GM23338 (cell line): Measurements from ENCODE around the gene ADORA3. TPM values are rescaled to one million over a fixed set of nuclear protein-coding genes. Genes with fewer than 3 reads are reported as not detected.

Experiments
- ATAC-seq: fragments of 200-7000 bp; cut with Tn5 transposase; 3 replicates; pipeline ENCODE4 v1.9.1; 2020
- DNase-seq: peaks from one replicate; pipeline ENCODE4 v3.0.0-alpha.2; 2015; ENCODE audit warnings: low spot score
- H2AFZ ChIP-seq: fragments of 200-600 bp; sonication (generic); 2 replicates; pipeline ENCODE4 v1.8.0; 2016; ENCODE audit warnings: antibody characterized with exemption, mild to moderate bottlenecking, moderate library complexity
- H3F3A ChIP-seq: fragments of 200-600 bp; sonication (generic); replicated peaks from 2 replicates; pipeline ENCODE4 v1.8.0; 2017; ENCODE audit warnings: antibody characterized with exemption, mixed run types, low read depth
- H3K27ac ChIP-seq: fragments of 200-600 bp; sonication (generic); 2 replicates; pipeline ENCODE4 v1.6.1; 2016; ENCODE audit warnings: low read depth
- H3K27me3 ChIP-seq: fragments of 200-600 bp; sonication (generic); 2 replicates; pipeline ENCODE4 v1.8.0; 2016; ENCODE audit warnings: mild to moderate bottlenecking, mixed run types, moderate library complexity; ENCODE audit not compliant: insufficient read depth
- H3K36me3 ChIP-seq: fragments of 200-600 bp; sonication (generic); 2 replicates; pipeline ENCODE4 v1.8.0; 2016; ENCODE audit warnings: mild to moderate bottlenecking; ENCODE audit not compliant: insufficient read depth
- H3K4me1 ChIP-seq: fragments of 200-600 bp; sonication (generic); 2 replicates; pipeline ENCODE4 v1.8.0; 2016; ENCODE audit warnings: mild to moderate bottlenecking, moderate library complexity; ENCODE audit not compliant: insufficient read depth
- H3K4me2 ChIP-seq: fragments of 200-600 bp; sonication (generic); 2 replicates; pipeline ENCODE4 v1.7.1; 2017; ENCODE audit warnings: mixed run types
- H3K4me3 ChIP-seq: fragments of 200-600 bp; sonication (generic); 2 replicates; pipeline ENCODE4 v1.6.1; 2016; ENCODE audit warnings: mixed run types
- H3K79me2 ChIP-seq: fragments of 200-600 bp; sonication (generic); replicated peaks from 2 replicates; pipeline ENCODE4 v1.8.0; 2017; ENCODE audit warnings: mild to moderate bottlenecking; ENCODE audit not compliant: insufficient read depth
- H3K9me2 ChIP-seq: fragments of 200-600 bp; sonication (generic); 2 replicates; pipeline ENCODE4 v1.8.0; 2017; ENCODE audit not compliant: insufficient read depth
- H4K20me1 ChIP-seq: fragments of 200-600 bp; sonication (generic); replicated peaks from 2 replicates; pipeline ENCODE4 v1.8.0; 2017; ENCODE audit warnings: mild to moderate bottlenecking; ENCODE audit not compliant: insufficient read depth
- H3K27ac Mint-ChIP-seq: 2 replicates; pipeline ENCODE4 v1.8.0; 2020; ENCODE audit warnings: inconsistent platforms, mild to moderate bottlenecking, moderate library complexity, mixed read lengths
- H3K27me3 Mint-ChIP-seq: 3 replicates; pipeline ENCODE4 v1.8.0; 2022; ENCODE audit warnings: low read depth, mild to moderate bottlenecking, moderate library complexity, mixed read lengths, inconsistent platforms; ENCODE audit not compliant: insufficient read depth, poor library complexity
- H3K36me3 Mint-ChIP-seq: 3 replicates; pipeline ENCODE4 v1.8.0; 2021; ENCODE audit warnings: low read depth, mild to moderate bottlenecking, inconsistent platforms, moderate library complexity, mixed read lengths
- H3K4me1 Mint-ChIP-seq: 3 replicates; pipeline ENCODE4 v1.8.0; 2020; ENCODE audit warnings: mild to moderate bottlenecking, inconsistent platforms, mixed read lengths
- H3K4me3 Mint-ChIP-seq: 3 replicates; pipeline ENCODE4 v1.8.0; 2021; ENCODE audit warnings: moderate library complexity, mild to moderate bottlenecking, inconsistent platforms, mixed read lengths
- H3K9me3 Mint-ChIP-seq: 3 replicates; pipeline ENCODE4 v1.8.0; 2020; ENCODE audit warnings: moderate library complexity, mild to moderate bottlenecking, inconsistent platforms, mixed read lengths
- CREB1 ChIP-seq: fragments of 250-450 bp; sonication (Bioruptor Pico); IDR thresholded peaks from 2 replicates; pipeline ENCODE4 v1.5.0; 2020; ENCODE audit warnings: low read depth, mild to moderate bottlenecking, moderate library complexity
- EZH2 ChIP-seq: fragments of 200-600 bp; sonication (generic); IDR thresholded peaks from one replicate; pipeline ENCODE4 v1.8.0; 2017; ENCODE audit warnings: antibody characterized with exemption, mild to moderate bottlenecking, low read depth; ENCODE audit not compliant: unreplicated experiment
- EZH2phosphoT487 ChIP-seq: fragments of 200-600 bp; sonication (generic); IDR thresholded peaks from one replicate; pipeline ENCODE4 v1.8.1; 2018; ENCODE audit warnings: antibody characterized with exemption; ENCODE audit not compliant: unreplicated experiment
- JUNB ChIP-seq: IDR thresholded peaks from one replicate; pipeline ENCODE4 v1.6.1; 2016; ENCODE audit warnings: antibody characterized with exemption; ENCODE audit not compliant: unreplicated experiment
- NANOG ChIP-seq: IDR thresholded peaks from 2 replicates; pipeline ENCODE4 v1.6.1; 2016; ENCODE audit warnings: antibody characterized with exemption, borderline replicate concordance
- STAT1 ChIP-seq: IDR thresholded peaks from one replicate; pipeline ENCODE4 v1.6.1; 2016; ENCODE audit warnings: antibody characterized with exemption; ENCODE audit not compliant: unreplicated experiment
- ZNF114 ChIP-seq: fragments of 250-450 bp; sonication (Bioruptor Pico); IDR thresholded peaks from 2 replicates; pipeline ENCODE4 v1.5.0; 2020; ENCODE audit warnings: mild to moderate bottlenecking, moderate library complexity
- ZNF331 ChIP-seq: fragments of 250-450 bp; sonication (Bioruptor Pico); IDR thresholded peaks from 2 replicates; pipeline ENCODE4 v1.5.0; 2020; ENCODE audit warnings: low read depth, mild to moderate bottlenecking, moderate library complexity
- polyA plus RNA-seq: library from polyadenylated mRNA; unstranded; fragments of >200 nt; fragmentation: Nextera tagmentation; extraction: Ambion mirVana; gene quantifications from 2 replicates; pipeline ENCODE4 v1.2.1, GENCODE V29; 2016
- total RNA-seq: library from RNA; depleted of rRNA; stranded (reverse); fragments of >200 nt; shearing (Covaris generic); gene quantifications from 2 replicates; pipeline ENCODE4 v1.2.3, GENCODE V29; 2014
- TF ChIP-seq, protein P1 (sequence below): fragments of 250-450 bp; sonication (Bioruptor Pico); IDR thresholded peaks from 2 replicates; pipeline ENCODE4 v1.5.0; 2020; ENCODE audit warnings: mild to moderate bottlenecking, moderate library complexity

The ADORA3 gene
- total and polyA plus RNA-seq, 2 experiments from 2014 or later: not detected

GRCh38 chr1:111516005-111516535 lies 12.6 kb upstream of the ADORA3 start (continued):
- TF ChIP-seq, protein P1, sequence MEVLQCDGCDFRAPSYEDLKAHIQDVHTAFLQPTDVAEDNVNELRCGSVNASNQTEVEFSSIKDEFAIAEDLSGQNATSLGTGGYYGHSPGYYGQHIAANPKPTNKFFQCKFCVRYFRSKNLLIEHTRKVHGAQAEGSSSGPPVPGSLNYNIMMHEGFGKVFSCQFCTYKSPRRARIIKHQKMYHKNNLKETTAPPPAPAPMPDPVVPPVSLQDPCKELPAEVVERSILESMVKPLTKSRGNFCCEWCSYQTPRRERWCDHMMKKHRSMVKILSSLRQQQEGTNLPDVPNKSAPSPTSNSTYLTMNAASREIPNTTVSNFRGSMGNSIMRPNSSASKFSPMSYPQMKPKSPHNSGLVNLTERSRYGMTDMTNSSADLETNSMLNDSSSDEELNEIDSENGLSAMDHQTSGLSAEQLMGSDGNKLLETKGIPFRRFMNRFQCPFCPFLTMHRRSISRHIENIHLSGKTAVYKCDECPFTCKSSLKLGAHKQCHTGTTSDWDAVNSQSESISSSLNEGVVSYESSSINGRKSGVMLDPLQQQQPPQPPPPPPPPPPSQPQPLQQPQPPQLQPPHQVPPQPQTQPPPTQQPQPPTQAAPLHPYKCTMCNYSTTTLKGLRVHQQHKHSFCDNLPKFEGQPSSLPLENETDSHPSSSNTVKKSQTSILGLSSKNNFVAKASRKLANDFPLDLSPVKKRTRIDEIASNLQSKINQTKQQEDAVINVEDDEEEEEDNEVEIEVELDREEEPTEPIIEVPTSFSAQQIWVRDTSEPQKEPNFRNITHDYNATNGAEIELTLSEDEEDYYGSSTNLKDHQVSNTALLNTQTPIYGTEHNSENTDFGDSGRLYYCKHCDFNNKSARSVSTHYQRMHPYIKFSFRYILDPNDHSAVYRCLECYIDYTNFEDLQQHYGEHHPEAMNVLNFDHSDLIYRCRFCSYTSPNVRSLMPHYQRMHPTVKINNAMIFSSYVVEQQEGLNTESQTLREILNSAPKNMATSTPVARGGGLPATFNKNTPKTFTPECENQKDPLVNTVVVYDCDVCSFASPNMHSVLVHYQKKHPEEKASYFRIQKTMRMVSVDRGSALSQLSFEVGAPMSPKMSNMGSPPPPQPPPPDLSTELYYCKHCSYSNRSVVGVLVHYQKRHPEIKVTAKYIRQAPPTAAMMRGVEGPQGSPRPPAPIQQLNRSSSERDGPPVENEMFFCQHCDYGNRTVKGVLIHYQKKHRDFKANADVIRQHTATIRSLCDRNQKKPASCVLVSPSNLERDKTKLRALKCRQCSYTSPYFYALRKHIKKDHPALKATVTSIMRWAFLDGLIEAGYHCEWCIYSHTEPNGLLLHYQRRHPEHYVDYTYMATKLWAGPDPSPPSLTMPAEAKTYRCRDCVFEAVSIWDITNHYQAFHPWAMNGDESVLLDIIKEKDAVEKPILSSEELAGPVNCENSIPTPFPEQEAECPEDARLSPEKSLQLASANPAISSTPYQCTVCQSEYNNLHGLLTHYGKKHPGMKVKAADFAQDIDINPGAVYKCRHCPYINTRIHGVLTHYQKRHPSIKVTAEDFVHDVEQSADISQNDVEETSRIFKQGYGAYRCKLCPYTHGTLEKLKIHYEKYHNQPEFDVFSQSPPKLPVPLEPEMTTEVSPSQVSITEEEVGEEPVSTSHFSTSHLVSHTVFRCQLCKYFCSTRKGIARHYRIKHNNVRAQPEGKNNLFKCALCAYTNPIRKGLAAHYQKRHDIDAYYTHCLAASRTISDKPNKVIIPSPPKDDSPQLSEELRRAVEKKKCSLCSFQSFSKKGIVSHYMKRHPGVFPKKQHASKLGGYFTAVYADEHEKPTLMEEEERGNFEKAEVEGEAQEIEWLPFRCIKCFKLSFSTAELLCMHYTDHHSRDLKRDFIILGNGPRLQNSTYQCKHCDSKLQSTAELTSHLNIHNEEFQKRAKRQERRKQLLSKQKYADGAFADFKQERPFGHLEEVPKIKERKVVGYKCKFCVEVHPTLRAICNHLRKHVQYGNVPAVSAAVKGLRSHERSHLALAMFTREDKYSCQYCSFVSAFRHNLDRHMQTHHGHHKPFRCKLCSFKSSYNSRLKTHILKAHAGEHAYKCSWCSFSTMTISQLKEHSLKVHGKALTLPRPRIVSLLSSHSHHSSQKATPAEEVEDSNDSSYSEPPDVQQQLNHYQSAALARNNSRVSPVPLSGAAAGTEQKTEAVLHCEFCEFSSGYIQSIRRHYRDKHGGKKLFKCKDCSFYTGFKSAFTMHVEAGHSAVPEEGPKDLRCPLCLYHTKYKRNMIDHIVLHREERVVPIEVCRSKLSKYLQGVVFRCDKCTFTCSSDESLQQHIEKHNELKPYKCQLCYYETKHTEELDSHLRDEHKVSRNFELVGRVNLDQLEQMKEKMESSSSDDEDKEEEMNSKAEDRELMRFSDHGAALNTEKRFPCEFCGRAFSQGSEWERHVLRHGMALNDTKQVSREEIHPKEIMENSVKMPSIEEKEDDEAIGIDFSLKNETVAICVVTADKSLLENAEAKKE (CRISPR knock-in tag): no peak; the same call in 1 of the 2 replicates
- no peak for TF ChIP-seq ZNF331
- TF ChIP-seq EZH2phosphoT487: no peak
- TF ChIP-seq CREB1 (CRISPR knock-in tag): peak; percentile 75
- TF ChIP-seq EZH2: no peak
- TF ChIP-seq JUNB: no peak
- TF ChIP-seq STAT1: no peak
- TF ChIP-seq NANOG: no peak

DNA sequence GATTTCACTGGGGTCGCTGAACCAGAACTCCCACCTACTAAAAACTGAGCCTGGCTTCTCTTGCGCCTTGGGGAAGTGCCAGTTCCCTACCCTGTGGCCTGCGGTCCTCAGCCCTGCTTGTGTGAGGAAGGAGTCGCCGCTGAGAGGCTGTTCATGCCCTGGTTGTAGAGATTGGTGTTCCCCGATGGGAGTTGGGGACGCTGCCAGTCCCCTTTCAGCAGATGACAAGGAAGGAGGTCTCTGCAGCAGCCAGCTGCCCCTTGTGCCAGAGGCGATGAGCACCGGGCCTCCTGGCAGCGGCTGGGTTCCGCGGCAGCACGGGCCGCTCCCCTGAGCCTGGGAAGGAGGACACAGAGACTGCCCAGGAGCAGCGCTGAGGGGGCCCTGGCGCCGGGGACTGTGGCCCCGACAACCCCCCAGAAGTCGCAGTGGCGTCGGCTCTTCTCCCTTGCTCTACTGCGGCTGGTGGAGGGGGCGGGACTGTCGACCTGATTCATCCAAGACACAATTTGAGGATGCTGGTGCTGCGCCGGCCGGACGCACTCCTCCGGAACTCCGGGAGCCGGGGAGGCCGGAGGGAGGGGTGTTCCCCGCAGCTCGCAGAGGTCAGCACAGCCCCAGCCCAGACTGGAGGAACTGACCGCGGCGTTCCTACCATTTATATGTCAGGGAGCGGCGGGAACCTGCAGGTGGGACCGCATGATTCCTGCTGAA lies 12.0 kb upstream of the ADORA3 start:
- H3K36me3 Mint-ChIP-seq: no peaks in the 10 kb centered on the region
- peaks cover 12% of the 10 kb centered on the region for H3K27me3 Mint-ChIP-seq
- Histone ChIP-seq H3K4me3 (peak overlapping the region; percentile 59), H4K20me1 (no peaks in the 10 kb centered on the region), H2AFZ (peak overlapping the region; percentile 100), H3K4me1 (peaks cover 4% of the 10 kb centered on the region; the same call in 1 of the 2 replicates), H3K27me3 (peaks cover 11% of the 10 kb centered on the region; the same call in 1 of the 2 replicates), H3K27ac (no peak overlapping the region), H3K4me2 (peak overlapping the region; percentile 82), H3K9me2 (no peaks in the 10 kb centered on the region), H3K79me2 (no peaks in the 10 kb centered on the region), H3F3A (no peaks in the 10 kb centered on the region), H3K36me3 (no peaks in the 10 kb centered on the region)
- H3K27ac Mint-ChIP-seq: no peak overlapping the region
- peak; percentile 75 for ATAC-seq
- H3K4me1 Mint-ChIP-seq: peaks cover 5% of the 10 kb centered on the region; the same call in 2 of the 3 replicates
- TF ChIP-seq STAT1: no peak
- TF ChIP-seq CREB1 (CRISPR knock-in tag): no peak
- TF ChIP-seq ZNF114 (CRISPR knock-in tag): no peak
- TF ChIP-seq EZH2phosphoT487: no peak
- H3K4me3 Mint-ChIP-seq: peak overlapping the region; percentile 75
- DNase-seq: peak; percentile 71
- H3K9me3 Mint-ChIP-seq: no peaks in the 10 kb centered on the region; the same call in 2 of the 3 replicates
